ENCODE data around the gene MAFG. TPM values are rescaled to one million over a fixed set of nuclear protein-coding genes. Genes with fewer than 3 reads are reported as not detected.

Gene MAFG
- total and polyA plus RNA-seq, 2 of the 13 experiments (the other 11 are each of a cell fraction or from before 2014, with no cell fraction given): 14.5 to 20.0 TPM

GRCh38 chr17:81901167-81902022 is 26.1 kb downstream of the MAFG start (continued):
- TF ChIP-seq ZFP41 (CRISPR knock-in tag; IDR thresholded peaks at IDR 0.05; ENCODE audit: borderline replicate concordance) (no peak; the same call in 1 of the 2 replicates), HOXA7 (CRISPR knock-in tag; IDR thresholded peaks at IDR 0.05) (no peak), ZNF34 (CRISPR knock-in tag; IDR thresholded peaks at IDR 0.05; ENCODE audit: borderline replicate concordance) (no peak), ZNF138 (CRISPR knock-in tag; IDR thresholded peaks at IDR 0.05; ENCODE audit: low read depth) (no peak), DRAP1 (CRISPR knock-in tag; IDR thresholded peaks at IDR 0.05) (no peak), EHMT2 (IDR thresholded peaks at IDR 0.05; ENCODE audit: borderline replicate concordance, low read depth, low read length) (no peak), ETS1 (CRISPR knock-in tag; IDR thresholded peaks at IDR 0.05) (no peak), ZBTB38 (CRISPR knock-in tag; IDR thresholded peaks at IDR 0.05) (no peak), ARHGAP35 (CRISPR knock-in tag; IDR thresholded peaks at IDR 0.05; ENCODE audit: borderline replicate concordance) (no peak), ZKSCAN8 (CRISPR knock-in tag; IDR thresholded peaks at IDR 0.05; ENCODE audit: borderline replicate concordance) (no peak), SMYD3 (CRISPR knock-in tag; IDR thresholded peaks at IDR 0.05) (no peak), KLF11 (CRISPR knock-in tag; IDR thresholded peaks at IDR 0.05) (no peak), ASH2L (IDR thresholded peaks at IDR 0.05; ENCODE audit: insufficient read length, low read depth, low read length) (no peak), ZNF335 (CRISPR knock-in tag; IDR thresholded peaks at IDR 0.05) (no peak), ZNF569 (CRISPR knock-in tag; IDR thresholded peaks at IDR 0.05; ENCODE audit: borderline replicate concordance) (no peak), RELA (CRISPR knock-in tag; IDR thresholded peaks at IDR 0.05) (no peak), ATF4 (CRISPR knock-in tag; IDR thresholded peaks at IDR 0.05) (peak in 1 of 2 experiments; percentile 36; a peak in 1 of 4 replicates), GRHL1 (CRISPR knock-in tag; conservative IDR thresholded peaks at IDR 0.05) (no peak), ZBTB25 (CRISPR knock-in tag; IDR thresholded peaks at IDR 0.05) (no peak), POGZ (CRISPR knock-in tag; IDR thresholded peaks at IDR 0.05) (no peak), NR2F2 (IDR thresholded peaks at IDR 0.05; ENCODE audit: borderline replicate concordance, low read depth) (peak; percentile 25; the same call in 1 of the 2 replicates), ZNF3 (CRISPR knock-in tag; IDR thresholded peaks at IDR 0.05) (no peak), ZNF441 (CRISPR knock-in tag; IDR thresholded peaks at IDR 0.05; ENCODE audit: borderline replicate concordance) (no peak), MLLT10 (CRISPR knock-in tag; IDR thresholded peaks at IDR 0.05) (no peak)

All from HepG2 (cell line).